H1 (cell line): Measurements from ENCODE around the gene ASTN2. TPM values are rescaled to one million over a fixed set of nuclear protein-coding genes. Genes with fewer than 3 reads are reported as not detected.

Source experiments
- CTCF ChIA-PET: fragments of 300-600 bp; sonication (Branson Sonifier 250); formaldehyde crosslinking; loops from one replicate; lab custom pipeline; 2021; ENCODE audit not compliant: partially characterized antibody; lab: Charles Lee
- POLR2A ChIA-PET: fragments of 300-600 bp; sonication (Branson Sonifier 250); formaldehyde crosslinking; loops from one replicate; lab custom pipeline; 2021; ENCODE audit warnings: inconsistent platforms; ENCODE audit not compliant: partially characterized antibody; lab: Charles Lee
- DNase-seq, 2 experiments: peaks; one replicate each; pipeline versions ENCODE4 v3.0.0 to v3.0.0-alpha.2; 2010 to 2022; ENCODE audit warnings: low spot score in 2 of 2, low read depth in 1 of 2, mixed read lengths in 1 of 2
- FAIRE-seq: peaks from 2 replicates; lab custom pipeline; 2011; peaks lifted over from hg19 to GRCh38; lab: Jason Lieb, UNC
- H2AFZ ChIP-seq: 2 replicates; pipeline ENCODE4 v1.8.1; 2012; ENCODE audit warnings: low read length, inconsistent platforms
- H2AK5ac ChIP-seq: 2 replicates; pipeline ENCODE4 v1.6.1; 2013; ENCODE audit warnings: low read depth, low read length
- H2BK120ac ChIP-seq: replicated peaks from 2 replicates; pipeline ENCODE3; 2013; ENCODE audit warnings: low read depth, low read length, inconsistent platforms
- H2BK12ac ChIP-seq: 2 replicates; pipeline ENCODE4 v1.6.1; 2013; ENCODE audit warnings: low read depth, low read length
- H2BK15ac ChIP-seq: 2 replicates; pipeline ENCODE4 v1.6.1; 2013; ENCODE audit warnings: low read length
- H2BK20ac ChIP-seq: 2 replicates; pipeline ENCODE4 v1.6.1; 2013; ENCODE audit warnings: low read length
- H2BK5ac ChIP-seq: 2 replicates; pipeline ENCODE4 v1.6.1; 2013; ENCODE audit warnings: low read depth, low read length
- H3K14ac ChIP-seq: 2 replicates; pipeline ENCODE4 v1.6.1; 2013; ENCODE audit warnings: inconsistent platforms; ENCODE audit not compliant: insufficient read length
- H3K18ac ChIP-seq: 2 replicates; pipeline ENCODE4 v1.6.1; 2013; ENCODE audit warnings: low read length; ENCODE audit errors: extremely low read depth
- H3K23ac ChIP-seq: 2 replicates; pipeline ENCODE4 v1.6.1; 2013; ENCODE audit warnings: inconsistent platforms; ENCODE audit not compliant: insufficient read length
- H3K23me2 ChIP-seq: 2 replicates; pipeline ENCODE4 v1.6.1; 2013; ENCODE audit warnings: low read depth, low read length
- H3K27ac ChIP-seq: 2 replicates; pipeline ENCODE4 v1.6.1; 2011; ENCODE audit warnings: low read depth, low read length, inconsistent platforms
- H3K27me3 ChIP-seq, 4 experiments: replicated peaks in 1 of 4; 1 replicate in 1 of 4; 2 replicates in 3 of 4; pipeline versions ENCODE4 v1.6.1 to v1.8.1; 2011 to 2013; ENCODE audit warnings: low read length in 3 of 4, mild to moderate bottlenecking in 3 of 4, inconsistent platforms in 2 of 4, mixed read lengths in 2 of 4, moderate library complexity in 1 of 4; ENCODE audit not compliant: control insufficient read depth in 3 of 4, insufficient read depth in 3 of 4; ENCODE audit errors: extremely low read depth in 1 of 4
- H3K36me3 ChIP-seq, 4 experiments: 2 replicates each; pipeline versions ENCODE4 v1.6.1 to v1.8.1; 2011 to 2013; ENCODE audit warnings: mild to moderate bottlenecking in 4 of 4, low read length in 3 of 4, moderate library complexity in 2 of 4, control low read depth in 1 of 4, inconsistent platforms in 1 of 4; ENCODE audit not compliant: insufficient read depth in 4 of 4, control insufficient read depth in 2 of 4
- H3K4ac ChIP-seq: replicated peaks from 2 replicates; pipeline ENCODE3; 2013; ENCODE audit warnings: low read length, low read depth, mixed read lengths, inconsistent platforms; ENCODE audit not compliant: insufficient read length
- H3K4me1 ChIP-seq, 4 experiments: replicated peaks in 1 of 4; 1 replicate in 1 of 4; 2 replicates in 3 of 4; pipeline versions ENCODE4 v1.6.1 to v1.8.1; 2011 to 2013; ENCODE audit warnings: low read length in 3 of 4, inconsistent platforms in 2 of 4, mixed read lengths in 1 of 4; ENCODE audit not compliant: insufficient read depth in 4 of 4, control insufficient read depth in 3 of 4
- H3K4me2 ChIP-seq, 2 experiments: 2 replicates each; pipeline versions ENCODE4 v1.6.1 to v1.8.1; 2011 to 2013; ENCODE audit warnings: low read depth in 2 of 2, low read length in 2 of 2, control low read depth in 1 of 2, inconsistent platforms in 1 of 2, mild to moderate bottlenecking in 1 of 2; ENCODE audit not compliant: insufficient read depth in 1 of 2
- H3K4me3 ChIP-seq, 4 experiments: fragments of 200-600, 300-600 bp in 1 of 4; sonication (generic), shearing (Covaris generic), sonication (Bioruptor Twin) in 1 of 4; 2 replicates each; pipeline versions ENCODE4 v1.5.1 to v1.8.1; 2011 to 2016; ENCODE audit warnings: low read length in 4 of 4, low read depth in 3 of 4, control low read depth in 2 of 4, inconsistent platforms in 2 of 4, mild to moderate bottlenecking in 2 of 4, mixed read lengths in 1 of 4, moderate library complexity in 1 of 4; ENCODE audit not compliant: insufficient read depth in 2 of 4; ENCODE audit errors: extremely low read depth in 1 of 4
- H3K56ac ChIP-seq: replicated peaks from 2 replicates; pipeline ENCODE3; 2013; ENCODE audit warnings: low read depth, mild to moderate bottlenecking, mixed read lengths, low read length, inconsistent platforms; ENCODE audit not compliant: insufficient read length
- H3K79me1 ChIP-seq: 2 replicates; pipeline ENCODE4 v1.6.1; 2013; ENCODE audit warnings: low read depth, low read length, control low read depth
- H3K79me2 ChIP-seq, 2 experiments: 2 replicates each; pipeline versions ENCODE4 v1.6.1 to v1.8.1; 2012 to 2013; ENCODE audit warnings: low read length in 2 of 2, mild to moderate bottlenecking in 2 of 2, inconsistent platforms in 1 of 2; ENCODE audit not compliant: insufficient read depth in 2 of 2, control insufficient read depth in 1 of 2
- H3K9ac ChIP-seq, 4 experiments: replicated peaks in 1 of 4; 1 replicate in 1 of 4; 2 replicates in 3 of 4; pipeline versions ENCODE4 v1.6.1 to v1.8.1; 2011 to 2013; ENCODE audit warnings: low read depth in 3 of 4, low read length in 3 of 4, control low read depth in 2 of 4, mild to moderate bottlenecking in 2 of 4, moderate library complexity in 2 of 4, inconsistent platforms in 1 of 4; ENCODE audit errors: extremely low read depth in 1 of 4
- H3K9me3 ChIP-seq, 2 experiments: 2 replicates each; pipeline versions ENCODE4 v1.6.1 to v1.8.1; 2012 to 2013; ENCODE audit warnings: mild to moderate bottlenecking in 2 of 2, moderate library complexity in 2 of 2, control low read depth in 1 of 2, inconsistent platforms in 1 of 2, low read depth in 1 of 2, low read length in 1 of 2, mixed read lengths in 1 of 2; ENCODE audit not compliant: insufficient read depth in 2 of 2
- H4K20me1 ChIP-seq, 2 experiments: replicated peaks in 1 of 2; 2 replicates each; pipeline versions ENCODE3 to v1.8.1; 2011 to 2013; ENCODE audit warnings: inconsistent platforms in 2 of 2, low read length in 2 of 2, mild to moderate bottlenecking in 1 of 2; ENCODE audit not compliant: insufficient read depth in 2 of 2, control insufficient read depth in 1 of 2
- H4K5ac ChIP-seq: 2 replicates; pipeline ENCODE4 v1.6.1; 2013; ENCODE audit warnings: low read length, low read depth, mixed read lengths, inconsistent platforms; ENCODE audit not compliant: insufficient read length
- H4K8ac ChIP-seq: 2 replicates; pipeline ENCODE4 v1.8.0; 2013; ENCODE audit warnings: mild to moderate bottlenecking, moderate library complexity, low read length, inconsistent platforms; ENCODE audit not compliant: insufficient read depth; ENCODE audit errors: extremely low read depth
- H4K91ac ChIP-seq: replicated peaks from 2 replicates; pipeline ENCODE3; 2013; ENCODE audit warnings: low read length, mixed read lengths, inconsistent platforms; ENCODE audit not compliant: insufficient read length
- CHD2 ChIP-seq: IDR thresholded peaks from 2 replicates; pipeline ENCODE4 v1.6.1; 2012; ENCODE audit warnings: low read length, improper control_type of control experiment
- JUND ChIP-seq: IDR thresholded peaks from 2 replicates; pipeline ENCODE4 v1.6.1; 2011; ENCODE audit warnings: mild to moderate bottlenecking, improper control_type of control experiment, low read length
- KDM1A ChIP-seq: fragments of 200-600, 300-600 bp; sonication (generic); IDR thresholded peaks from 2 replicates; pipeline ENCODE4 v1.7.1; 2016; ENCODE audit warnings: mild to moderate bottlenecking, low read length, borderline replicate concordance
- KDM5A ChIP-seq: fragments of 200-600 bp; IDR thresholded peaks from 2 replicates; pipeline ENCODE4 v1.7.1; 2012; ENCODE audit warnings: mild to moderate bottlenecking, low read length, inconsistent platforms, mixed read lengths
- PHF8 ChIP-seq: fragments of 200-600 bp; sonication (generic); conservative IDR thresholded peaks from 2 replicates; pipeline ENCODE4 v1.7.1; 2012; ENCODE audit warnings: low read depth, mild to moderate bottlenecking, inconsistent platforms, low read length, moderate library complexity
- SIN3A ChIP-seq, 2 experiments: IDR thresholded peaks in 1 of 2; conservative IDR thresholded peaks in 1 of 2; 2 replicates each; pipeline ENCODE4 v1.6.1; 2011 to 2012; ENCODE audit warnings: low read length in 2 of 2, improper control_type of control experiment in 1 of 2, low read depth in 1 of 2, mild to moderate bottlenecking in 1 of 2
- SIX5 ChIP-seq: IDR thresholded peaks from 2 replicates; pipeline ENCODE4 v1.6.1; 2011; ENCODE audit warnings: mild to moderate bottlenecking, low read depth, low read length
- SP1 ChIP-seq: IDR thresholded peaks from 2 replicates; pipeline ENCODE4 v1.6.1; 2011; ENCODE audit warnings: low read depth, low read length
- WGBS, 2 experiments: shearing (Covaris generic) in 1 of 2; methylation state at CpG; one replicate each; pipeline versions ENCODE4 v1.1.6 to v1.1.7; 2013 to 2015; ENCODE audit warnings: low lambda C conversion rate in 2 of 2, mixed read lengths in 2 of 2, inconsistent platforms in 1 of 2, low coverage in 1 of 2, missing lambda C conversion rate in 1 of 2; ENCODE audit not compliant: insufficient replicate concordance in 2 of 2, insufficient coverage in 1 of 2, insufficient read length in 1 of 2; ENCODE audit errors: extremely low coverage in 1 of 2, missing lambda C conversion rate in 1 of 2; 5-methylcytosine and 5-hydroxymethylcytosine counted together
- polyA plus RNA-seq, 7 experiments: library from polyadenylated mRNA; depleted of rRNA in 3 of 7; stranded (reverse) in 5 of 7; unstranded in 2 of 7; fragments of >200 nt in 5 of 7; fragments of 200-250 nt in 2 of 7; gene quantifications; 1 replicate in 5 of 7; 2 replicates in 1 of 7; 4 replicates in 1 of 7; pipeline versions ENCODE4 v1.2.1 to v1.2.3, GENCODE V29; 2011 to 2013; ENCODE audit warnings: missing spikeins in 2 of 7, mixed read lengths in 2 of 7
- total RNA-seq: library from RNA; stranded (reverse); fragmentation: NEBNext Ultra II Directional; extraction: Animal tissue kit (Norgen Biotek cat#: 25700); gene quantifications from 2 replicates; pipeline ENCODE4 v1.2.1, GENCODE V29; 2021
- TF ChIP-seq, protein P1 (sequence below): IDR thresholded peaks from 2 replicates; pipeline ENCODE4 v1.6.1; 2011; ENCODE audit warnings: low read length, improper control_type of control experiment

Gene ASTN2
- total and polyA plus RNA-seq, 2 of the 8 experiments (the other 6 are each of a cell fraction or from before 2014, with no cell fraction given): 8.2 to 13.7 TPM

- CTCF ChIA-PET: interaction anchor here (0.6 to 1.1 kb wide), 3 partner anchors 14 to 38 kb away, joined by 3 to 4 read pairs (median 3); partner anchors contain the start of gene TRIM32
- H2BK20ac ChIP-seq: no peak overlapping the region
- H2BK15ac ChIP-seq: no peak overlapping the region
- no peak overlapping the region for H3K9ac ChIP-seq
- H3K23ac ChIP-seq: no peak overlapping the region
- H3K27me3 ChIP-seq: no peaks in the 10 kb centered on the region
- H4K5ac ChIP-seq: no peak overlapping the region
- H3K56ac ChIP-seq: no peak overlapping the region
- 96% methylated on average over 2 of the region's 2 CpGs; no CpG with 5 or more reads in 1 of the 2 experiments for WGBS, 2 experiments
- no peak overlapping the region for H3K4ac ChIP-seq
- no peak overlapping the region for H3K4me2 ChIP-seq
- H3K79me2 ChIP-seq: no peaks in the 10 kb centered on the region
- no peak overlapping the region for H3K14ac ChIP-seq
- H3K18ac ChIP-seq: no peak overlapping the region
- POLR2A ChIA-PET: no interaction called here
- H4K20me1 ChIP-seq: peaks cover 0 to 6% of the 10 kb centered on the region in 2 experiments
- no peak overlapping the region for H2AK5ac ChIP-seq
- no peaks in the 10 kb centered on the region for H3K23me2 ChIP-seq
- H4K8ac ChIP-seq: no peak overlapping the region
- no peak overlapping the region for H2BK12ac ChIP-seq
- H3K79me1 ChIP-seq: no peaks in the 10 kb centered on the region; the same call in 1 of the 2 replicates
- no peak overlapping the region for H4K91ac ChIP-seq
- no peak overlapping the region for H2AFZ ChIP-seq
- FAIRE-seq: no peak
- H3K4me3 ChIP-seq: no peak overlapping the region
- peaks cover 0 to 3% (median 0%) of the 10 kb centered on the region in 4 experiments; a peak in 1 of 7 replicates for H3K4me1 ChIP-seq
- H3K9me3 ChIP-seq: no peaks in the 10 kb centered on the region
- no peak overlapping the region for H2BK120ac ChIP-seq
- peaks cover 0 to 32% (median 17%) of the 10 kb centered on the region in 4 experiments; a peak in 6 of 8 replicates for H3K36me3 ChIP-seq
- no peak overlapping the region for H3K27ac ChIP-seq
- no peak for DNase-seq
- no peak overlapping the region for H2BK5ac ChIP-seq
- TF ChIP-seq KDM5A (no peak), SP1 (no peak), PHF8 (no peak), SIN3A (conservative IDR thresholded peaks at IDR 0.05 in 1 of 2, IDR thresholded peaks at IDR 0.05 in 1 of 2; ENCODE audit: low read depth in 1 of 2, low read length in 2 of 2) (no peak), SIX5 (no peak), KDM1A (no peak), CHD2 (no peak), JUND (no peak)
- TF ChIP-seq, protein P1, sequence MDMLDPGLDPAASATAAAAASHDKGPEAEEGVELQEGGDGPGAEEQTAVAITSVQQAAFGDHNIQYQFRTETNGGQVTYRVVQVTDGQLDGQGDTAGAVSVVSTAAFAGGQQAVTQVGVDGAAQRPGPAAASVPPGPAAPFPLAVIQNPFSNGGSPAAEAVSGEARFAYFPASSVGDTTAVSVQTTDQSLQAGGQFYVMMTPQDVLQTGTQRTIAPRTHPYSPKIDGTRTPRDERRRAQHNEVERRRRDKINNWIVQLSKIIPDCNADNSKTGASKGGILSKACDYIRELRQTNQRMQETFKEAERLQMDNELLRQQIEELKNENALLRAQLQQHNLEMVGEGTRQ: no peak
These were observed 713.7 kb downstream of the ASTN2 start for GRCh38 chr9:116700882-116701865.
